ENCODE data around the gene GCNA.

The GCNA gene

GRCh38 chrX:71615056-71615455 is 36.8 kb downstream of the GCNA start:
- TF ChIP-seq CTCF (IDR thresholded peaks at IDR 0.05; ENCODE audit: control insufficient read depth, extremely low read depth, insufficient read depth): no peak
- DNase-seq (ENCODE audit: low read depth): no peak
- H3K4me3 ChIP-seq (ENCODE audit: low read depth, low read length): no peak overlapping the region

- H3K4me3 ChIP-seq (ENCODE audit: low read depth, low read length): no peak overlapping the region
- no peak for DNase-seq (ENCODE audit: low read depth)
- no peak for TF ChIP-seq CTCF (IDR thresholded peaks at IDR 0.05; ENCODE audit: control insufficient read depth, extremely low read depth, insufficient read depth)
Observed at GRCh38 chrX:71615954-71616353, 37.7 kb downstream of the GCNA start.

GRCh38 chrX:71616672-71617529 is 38.7 kb downstream of the GCNA start:
- no peak for DNase-seq (ENCODE audit: low read depth)
- no peak overlapping the region for H3K4me3 ChIP-seq (ENCODE audit: low read depth, low read length)

GRCh38 chrX:71617742-71618141 is 39.5 kb downstream of the GCNA start:
- DNase-seq (ENCODE audit: low read depth): no peak
- no peak overlapping the region for H3K4me3 ChIP-seq (ENCODE audit: low read depth, low read length)

More at GRCh38 chrX:71616672-71617529, 38.7 kb downstream of the GCNA start:
- TF ChIP-seq CTCF (IDR thresholded peaks at IDR 0.05; ENCODE audit: control insufficient read depth, extremely low read depth, insufficient read depth): no peak

GRCh38 chrX:71618303-71618721 is 40.1 kb downstream of the GCNA start, which contains the start of gene CXCR3:
Gene CXCR3 (minus strand): TSS chrX:71618511. CDS start chrX:71618449, 62 bp downstream.
- no peak for TF ChIP-seq CTCF (IDR thresholded peaks at IDR 0.05; ENCODE audit: control insufficient read depth, extremely low read depth, insufficient read depth)
- no peak for DNase-seq (ENCODE audit: low read depth)

More at GRCh38 chrX:71617742-71618141, 39.5 kb downstream of the GCNA start:
- no peak for TF ChIP-seq CTCF (IDR thresholded peaks at IDR 0.05; ENCODE audit: control insufficient read depth, extremely low read depth, insufficient read depth)

GRCh38 chrX:71618787-71619186 is 40.5 kb downstream of the GCNA start:
- no peak for TF ChIP-seq CTCF (IDR thresholded peaks at IDR 0.05; ENCODE audit: control insufficient read depth, extremely low read depth, insufficient read depth)
- DNase-seq (ENCODE audit: low read depth): no peak
- H3K4me3 ChIP-seq (ENCODE audit: low read depth, low read length): no peak overlapping the region

More at GRCh38 chrX:71618303-71618721, 40.1 kb downstream of the GCNA start, which contains the start of gene CXCR3:
- H3K4me3 ChIP-seq (ENCODE audit: low read depth, low read length): no peak within 1 kb of the TSS
